Coronary artery (tissue), 2 donors: ENCODE results near the gene POLE2.
"Not testable (repeated sequence)": the region's sequence is repeated elsewhere in the genome, so short reads cannot be mapped to it uniquely, and the experiment has no call there.

Experiments
- DNase-seq: peaks from one replicate; pipeline ENCODE4 v3.0.0-alpha.2; 2017; ENCODE audit warnings: low spot score
- H3K27ac ChIP-seq, 2 donors: fragments of 200-600 bp; sonication (generic); one replicate each; pipeline ENCODE4 v1.5.1; 2016 to 2019
- H3K4me3 ChIP-seq: fragments of 200-600 bp; sonication (generic); 2 replicates; pipeline ENCODE4 v1.5.1; 2016; ENCODE audit warnings: mild to moderate bottlenecking, moderate library complexity
- CTCF ChIP-seq: fragments of 200-600 bp; sonication (generic); IDR thresholded peaks from one replicate; pipeline ENCODE4 v1.5.1; 2019; ENCODE audit warnings: antibody characterized with exemption

Gene POLE2

GRCh38 chr14:49703965-49704364, 16.0 kb upstream of the POLE2 start:
- TF ChIP-seq CTCF, result no peak
- Histone ChIP-seq H3K27ac (no peak overlapping the region), H3K4me3 (no peak overlapping the region)
- DNase-seq, result no peak

- no peak for DNase-seq
- no peak overlapping the region for H3K4me3 ChIP-seq
- no peak overlapping the region for H3K27ac ChIP-seq
- no peak for TF ChIP-seq CTCF
Observed at GRCh38 chr14:49702725-49703124, 14.7 kb upstream of the POLE2 start.

GRCh38 chr14:49693735-49694124, 5.7 kb upstream of the POLE2 start:
- Histone ChIP-seq H3K27ac (peak overlapping the region; percentile 92 to 98), H3K4me3 (peak overlapping the region; percentile 85)
- DNase-seq, result not testable (repeated sequence)

- DNase-seq, result peak; percentile 90
- H3K4me3 ChIP-seq, result peak within 1 kb of the TSS; percentile 85
- H3K27ac ChIP-seq, result peak within 1 kb of the TSS; percentile 92 to 98
- TF ChIP-seq CTCF, result no peak
Observed at GRCh38 chr14:49692811-49693734, 5.1 kb upstream of the POLE2 start, which contains the start of gene KLHDC1. TSS of gene KLHDC1 (plus strand) at chr14:49693120. CDS start at chr14:49693195, 75 bp downstream.

GRCh38 chr14:49692193-49692757, 4.3 kb upstream of the POLE2 start:
- H3K4me3 ChIP-seq, result peak overlapping the region; percentile 85
- TF ChIP-seq CTCF, result no peak
- DNase-seq, result no peak
- peak overlapping the region; percentile 92 to 98 for H3K27ac ChIP-seq

- Histone ChIP-seq H3K4me3 (no peak overlapping the region), H3K27ac (no peak overlapping the region)
Observed at GRCh38 chr14:49691031-49691430, 3.0 kb upstream of the POLE2 start.

GRCh38 chr14:49688701-49689030, 652 bp upstream of the POLE2 start:
- Histone ChIP-seq H3K27ac (peak overlapping the region; percentile 51 to 88), H3K4me3 (peak overlapping the region; percentile 89)
- TF ChIP-seq CTCF, result no peak
- DNase-seq, result no peak

More at GRCh38 chr14:49691031-49691430, 3.0 kb upstream of the POLE2 start:
- no peak for DNase-seq
- no peak for TF ChIP-seq CTCF
